ENCODE results near the gene RHAG.

Gene RHAG

GRCh38 chr6:49649988-49650387, 13.3 kb upstream of the RHAG start:
- TF ChIP-seq CTCF (IDR thresholded peaks at IDR 0.05; ENCODE audit: control insufficient read depth, insufficient read depth, low read depth, low read length, missing control alignments) = no peak
- H3K4me3 ChIP-seq (ENCODE audit: control insufficient read depth, low read depth, low read length) = no peak overlapping the region
- no peak for DNase-seq (ENCODE audit: low read depth)

- DNase-seq (ENCODE audit: low read depth) = no peak
- no peak overlapping the region for H3K4me3 ChIP-seq (ENCODE audit: control insufficient read depth, low read depth, low read length)
- TF ChIP-seq CTCF (IDR thresholded peaks at IDR 0.05; ENCODE audit: control insufficient read depth, insufficient read depth, low read depth, low read length, missing control alignments) = no peak
Measured at GRCh38 chr6:49648036-49648435, 11.4 kb upstream of the RHAG start.

- H3K4me3 ChIP-seq (ENCODE audit: control insufficient read depth, low read depth, low read length) = no peak overlapping the region
- no peak for TF ChIP-seq CTCF (IDR thresholded peaks at IDR 0.05; ENCODE audit: control insufficient read depth, insufficient read depth, low read depth, low read length, missing control alignments)
- no peak for DNase-seq (ENCODE audit: low read depth)
Measured at GRCh38 chr6:49647476-49647875, 10.8 kb upstream of the RHAG start.

- no peak overlapping the region for H3K4me3 ChIP-seq (ENCODE audit: control insufficient read depth, low read depth, low read length)
- TF ChIP-seq CTCF (IDR thresholded peaks at IDR 0.05; ENCODE audit: control insufficient read depth, insufficient read depth, low read depth, low read length, missing control alignments) = no peak
Measured at GRCh38 chr6:49646942-49647341, 10.3 kb upstream of the RHAG start.

GRCh38 chr6:49646130-49646824, 9.6 kb upstream of the RHAG start:
- DNase-seq (ENCODE audit: low read depth) = no peak
- H3K4me3 ChIP-seq (ENCODE audit: control insufficient read depth, low read depth, low read length) = no peak overlapping the region
- TF ChIP-seq CTCF (IDR thresholded peaks at IDR 0.05; ENCODE audit: control insufficient read depth, insufficient read depth, low read depth, low read length, missing control alignments) = no peak

More at GRCh38 chr6:49646942-49647341, 10.3 kb upstream of the RHAG start:
- DNase-seq (ENCODE audit: low read depth) = no peak

- DNase-seq (ENCODE audit: low read depth) = no peak
- no peak for TF ChIP-seq CTCF (IDR thresholded peaks at IDR 0.05; ENCODE audit: control insufficient read depth, insufficient read depth, low read depth, low read length, missing control alignments)
- H3K4me3 ChIP-seq (ENCODE audit: control insufficient read depth, low read depth, low read length) = no peak overlapping the region
Measured at GRCh38 chr6:49645139-49645538, 8.5 kb upstream of the RHAG start.
